Caco-2 (cell line): ENCODE results near the gene CT45A5. TPM values are rescaled to one million over a fixed set of nuclear protein-coding genes. Genes with fewer than 3 reads are reported as not detected.
"Not testable (repeated sequence)": the region's sequence is repeated elsewhere in the genome, so short reads cannot be mapped to it uniquely, and the experiment has no call there.

Experiments
- Bru-seq: library from RNA; stranded (reverse); fragments of 400-500 nt; gene quantifications from one replicate; lab custom pipeline; 2021; lab: Mats Ljungman, UMichigan
- BruChase-seq, 2 experiments: library from RNA; stranded (reverse); fragments of 400-500 nt; gene quantifications; one replicate each; lab custom pipeline; 2021; lab: Mats Ljungman, UMichigan
- BruUV-seq: library from RNA; stranded (reverse); fragments of 400-500 nt; replicated peaks from 2 replicates; lab custom pipeline; 2021; lab: Mats Ljungman, UMichigan
- CTCF ChIA-PET: fragments of 300-600 bp; sonication (Branson Sonifier 250); formaldehyde crosslinking; loops from one replicate; lab custom pipeline; 2022; ENCODE audit warnings: antibody characterized with exemption; lab: Charles Lee
- POLR2A ChIA-PET: fragments of 300-600 bp; sonication (Branson Sonifier 250); formaldehyde crosslinking; loops from one replicate; lab custom pipeline; 2022; ENCODE audit warnings: antibody characterized with exemption; lab: Charles Lee
- DNase-seq, 2 experiments: peaks; one replicate each; pipeline versions ENCODE4 v3.0.0 to v3.0.0-alpha.2; 2020 to 2022
- H3K27me3 ChIP-seq: replicated peaks from 2 replicates; pipeline ENCODE4 v1.6.0; 2011; ENCODE audit warnings: low read length; ENCODE audit not compliant: control insufficient read depth, insufficient read depth
- H3K36me3 ChIP-seq: 2 replicates; pipeline ENCODE4 v1.5.1; 2011; ENCODE audit warnings: low read length; ENCODE audit not compliant: control insufficient read depth, insufficient read depth
- H3K4me1 ChIP-seq: fragments of 250-450 bp; sonication (Bioruptor Pico); 2 replicates; pipeline ENCODE4 v1.5.1; 2020; ENCODE audit warnings: mild to moderate bottlenecking
- H3K4me3 ChIP-seq: 2 replicates; pipeline ENCODE4 v1.5.1; 2011; ENCODE audit warnings: low read depth, mild to moderate bottlenecking, control low read depth, low read length
- H3K9me3 ChIP-seq: fragments of 250-450 bp; sonication (Bioruptor Pico); 2 replicates; pipeline ENCODE4 v1.5.1; 2020; ENCODE audit warnings: mild to moderate bottlenecking, moderate library complexity
- H3K27ac Mint-ChIP-seq: one replicate; pipeline ENCODE4 v1.8.0; 2022; ENCODE audit warnings: mixed read lengths; ENCODE audit not compliant: unreplicated experiment
- H3K27me3 Mint-ChIP-seq: one replicate; pipeline ENCODE4 v1.8.0; 2022; ENCODE audit warnings: mixed read lengths; ENCODE audit not compliant: insufficient read depth, unreplicated experiment
- H3K36me3 Mint-ChIP-seq: one replicate; pipeline ENCODE4 v1.8.0; 2022; ENCODE audit warnings: mild to moderate bottlenecking, mixed read lengths; ENCODE audit not compliant: insufficient read depth, unreplicated experiment
- H3K4me1 Mint-ChIP-seq: one replicate; pipeline ENCODE4 v1.8.0; 2022; ENCODE audit warnings: low read depth, mixed read lengths; ENCODE audit not compliant: unreplicated experiment
- H3K4me3 Mint-ChIP-seq: one replicate; pipeline ENCODE4 v1.8.0; 2022; ENCODE audit warnings: mild to moderate bottlenecking, moderate library complexity, mixed read lengths; ENCODE audit not compliant: unreplicated experiment
- H3K9me3 Mint-ChIP-seq: one replicate; pipeline ENCODE4 v1.8.0; 2022; ENCODE audit warnings: mixed read lengths; ENCODE audit not compliant: unreplicated experiment
- intact Hi-C: fragments of 100-400 bp; cut with micrococcal nuclease; formaldehyde crosslinking; loops from one replicate; pipeline ENCODE4 v1.10.0; 2022; ENCODE audit not compliant: unreplicated experiment
- long read RNA-seq: library from polyadenylated mRNA; stranded (forward); transcript quantifications from one replicate; pipeline ENCODE4 v2.0.0, GENCODE V29; 2022
- total RNA-seq: library from RNA; stranded (reverse); gene quantifications from 2 replicates; pipeline ENCODE4 v1.2.3, GENCODE V29; 2022

The CT45A5 gene, protein sequence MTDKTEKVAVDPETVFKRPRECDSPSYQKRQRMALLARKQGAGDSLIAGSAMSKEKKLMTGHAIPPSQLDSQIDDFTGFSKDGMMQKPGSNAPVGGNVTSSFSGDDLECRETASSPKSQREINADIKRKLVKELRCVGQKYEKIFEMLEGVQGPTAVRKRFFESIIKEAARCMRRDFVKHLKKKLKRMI
- not detected in 2 replicates for total RNA-seq
- not detected for Bru-seq, nascent RNA
- BruChase-seq, experiment 1, labeled RNA remaining after a 2-hour chase, result not detected
- BruChase-seq, experiment 2, labeled RNA remaining after a 6-hour chase, result not detected
- long read RNA-seq, result 0 reads

GRCh38 chrX:135785403-135785802 is at the start of gene CT45A5:
CT45A5 (minus strand) TSS chrX:135785503; CDS start chrX:135781729, 3,774 bp downstream.
- H3K4me1 ChIP-seq, POLR2A ChIA-PET, H3K9me3 ChIP-seq, DNase-seq, H3K9me3 Mint-ChIP-seq, BruUV-seq, H3K4me3 ChIP-seq, H3K36me3 ChIP-seq, H3K4me1 Mint-ChIP-seq, H3K4me3 Mint-ChIP-seq, H3K27ac Mint-ChIP-seq, H3K36me3 Mint-ChIP-seq, H3K27me3 ChIP-seq, intact Hi-C loops, CTCF ChIA-PET, H3K27me3 Mint-ChIP-seq: not testable (repeated sequence)

GRCh38 chrX:135819912-135820311 is 34.6 kb upstream of the CT45A5 start, which contains the start of gene CT45A2:
CT45A2 (minus strand) TSS chrX:135820012; CDS start chrX:135816265, 3,747 bp downstream.
- not testable (repeated sequence) for BruUV-seq

DNA sequence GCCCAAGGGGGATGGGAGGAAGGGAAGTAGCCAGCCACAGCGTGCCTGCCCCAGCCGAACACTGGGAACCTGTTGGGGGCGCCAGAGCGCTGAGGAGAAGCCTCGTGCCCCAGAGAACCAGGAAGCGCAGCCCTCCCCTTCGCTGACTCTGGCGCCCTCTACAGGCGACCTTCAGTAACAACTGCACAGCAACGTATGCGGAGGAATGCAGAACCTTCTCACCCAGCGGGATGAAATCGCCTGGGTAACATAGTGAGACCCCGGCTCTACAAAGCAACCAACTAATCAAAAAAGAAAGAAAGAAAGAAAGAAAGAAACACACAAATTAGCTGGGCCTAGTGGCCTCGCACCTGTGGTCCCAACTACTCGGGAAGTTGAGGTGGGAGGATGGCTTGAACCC is 17.4 kb upstream of the CT45A5 start, which contains the start of gene CT45A6:
Gene CT45A6 (minus strand): TSS at position 101 of the 400 bp plus-strand sequence. CDS start 3,794 bp downstream, outside the sequence.
- CTCF ChIA-PET, result not testable (repeated sequence)

More at GRCh38 chrX:135819912-135820311, 34.6 kb upstream of the CT45A5 start, which contains the start of gene CT45A2:
- H3K9me3 Mint-ChIP-seq, intact Hi-C loops, POLR2A ChIA-PET, H3K9me3 ChIP-seq, DNase-seq, H3K4me1 ChIP-seq, H3K27me3 ChIP-seq, H3K36me3 ChIP-seq, H3K4me3 Mint-ChIP-seq, H3K4me1 Mint-ChIP-seq, CTCF ChIA-PET, H3K27me3 Mint-ChIP-seq, H3K4me3 ChIP-seq, H3K27ac Mint-ChIP-seq, H3K36me3 Mint-ChIP-seq: not testable (repeated sequence)

GRCh38 chrX:135768091-135768490 is 17.2 kb downstream of the CT45A5 start, which contains the start of gene CT45A3:
CT45A3 (minus strand) TSS chrX:135768191; CDS start chrX:135764444, 3,747 bp downstream.
- DNase-seq, H3K9me3 Mint-ChIP-seq, H3K4me1 ChIP-seq, H3K4me3 ChIP-seq, H3K36me3 Mint-ChIP-seq, intact Hi-C loops, H3K27me3 ChIP-seq, H3K4me3 Mint-ChIP-seq, H3K27me3 Mint-ChIP-seq, H3K4me1 Mint-ChIP-seq, H3K27ac Mint-ChIP-seq, BruUV-seq, POLR2A ChIA-PET, H3K36me3 ChIP-seq, CTCF ChIA-PET, H3K9me3 ChIP-seq: not testable (repeated sequence)

More for the DNA sequence above, 17.4 kb upstream of the CT45A5 start, which contains the start of gene CT45A6:
- H3K4me1 ChIP-seq, H3K9me3 Mint-ChIP-seq, H3K27me3 Mint-ChIP-seq, POLR2A ChIA-PET, H3K36me3 ChIP-seq, H3K9me3 ChIP-seq, H3K4me3 Mint-ChIP-seq, H3K4me3 ChIP-seq, H3K36me3 Mint-ChIP-seq, H3K27ac Mint-ChIP-seq, intact Hi-C loops, BruUV-seq, H3K4me1 Mint-ChIP-seq, DNase-seq, H3K27me3 ChIP-seq: not testable (repeated sequence)

- DNase-seq, H3K9me3 ChIP-seq, intact Hi-C loops, H3K4me1 ChIP-seq, BruUV-seq, H3K36me3 ChIP-seq, CTCF ChIA-PET, H3K4me3 ChIP-seq, H3K4me1 Mint-ChIP-seq, H3K27me3 ChIP-seq, POLR2A ChIA-PET, H3K9me3 Mint-ChIP-seq, H3K4me3 Mint-ChIP-seq, H3K27ac Mint-ChIP-seq, H3K36me3 Mint-ChIP-seq, H3K27me3 Mint-ChIP-seq: not testable (repeated sequence)
These were observed 40.6 kb downstream of the CT45A5 start for GRCh38 chrX:135744739-135745138.
